ENCODE data around the gene TACC2. TPM values are rescaled to one million over a fixed set of nuclear protein-coding genes. Genes with fewer than 3 reads are reported as not detected.

The TACC2 gene
- total RNA-seq, 2 experiments from 2014 or later = not detected

GRCh38 chr10:122049076-122049475 is 60.1 kb downstream of the TACC2 start:
- ChIA-PET POLR2A (no interaction called here), CTCF (no interaction called here)
- no peak for DNase-seq
- no peak for TF ChIP-seq CTCF (IDR thresholded peaks at IDR 0.05)
- no peak overlapping the region for H3K4me3 ChIP-seq (ENCODE audit: low read length)
- Mint-ChIP-seq H3K27me3 (peaks cover 19% of the 10 kb centered on the region), H3K4me1 (ENCODE audit: low read depth) (no peaks in the 10 kb centered on the region), H3K4me3 (no peak overlapping the region), H3K9me3 (no peaks in the 10 kb centered on the region), H3K27ac (no peak overlapping the region), H3K36me3 (ENCODE audit: low read depth) (no peaks in the 10 kb centered on the region)
- no peak for ATAC-seq (ENCODE audit: poor library complexity)
- H3K9me3 ChIP-seq (ENCODE audit: control insufficient read depth in 1 of 2, insufficient read depth in 1 of 2, low read length in 2 of 2) = no peaks in the 10 kb centered on the region
- no peak overlapping the region for H3K27ac ChIP-seq (ENCODE audit: low read depth in 1 of 2, low read length in 2 of 2)
- peaks cover 0 to 7% of the 10 kb centered on the region in 2 experiments for H3K27me3 ChIP-seq (ENCODE audit: control insufficient read depth in 1 of 2, insufficient read depth in 2 of 2, low read length in 2 of 2)
- intact Hi-C loops (cut with DNase I, micrococcal nuclease) = no loop called here
- no peaks in the 10 kb centered on the region for H3K4me1 ChIP-seq (ENCODE audit: insufficient read depth, low read length)
- H3K36me3 ChIP-seq (ENCODE audit: insufficient read depth, low read length) = no peaks in the 10 kb centered on the region

- peaks cover 9% of the 10 kb centered on the region for H3K27me3 Mint-ChIP-seq
- CTCF ChIA-PET = no interaction called here
- intact Hi-C loops (cut with DNase I, micrococcal nuclease) = no loop called here
These were observed 61.3 kb downstream of the TACC2 start for GRCh38 chr10:122050311-122050710.

DNA sequence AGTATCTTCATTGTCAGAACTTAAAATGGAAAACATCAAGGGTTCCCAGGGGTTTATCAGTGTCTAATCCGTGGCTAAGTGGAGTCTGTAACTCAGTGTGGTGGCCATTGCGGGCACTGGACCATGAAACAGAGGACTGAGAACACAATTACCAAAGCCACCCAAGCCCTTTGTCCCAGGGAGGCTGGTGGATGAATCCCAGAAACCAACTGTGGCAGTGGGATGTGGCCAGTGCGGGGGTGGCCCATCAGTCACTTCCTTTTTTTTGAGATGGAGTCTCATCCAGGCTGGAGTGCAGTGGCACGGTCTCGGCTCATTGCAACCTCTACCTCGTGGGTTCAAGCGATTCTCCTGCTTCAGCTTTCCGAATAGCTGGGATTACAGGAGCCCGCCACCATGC is 61.8 kb downstream of the TACC2 start:
- POLR2A ChIA-PET = no interaction called here
- CTCF ChIA-PET = no interaction called here
- no peak for DNase-seq

More at GRCh38 chr10:122050311-122050710, 61.3 kb downstream of the TACC2 start:
- H3K27ac ChIP-seq (ENCODE audit: low read depth in 1 of 2, low read length in 2 of 2) = no peak overlapping the region
- ATAC-seq (ENCODE audit: poor library complexity) (no peak), DNase-seq (no peak)
- no peaks in the 10 kb centered on the region for H3K4me1 ChIP-seq (ENCODE audit: insufficient read depth, low read length)
- H3K36me3 ChIP-seq (ENCODE audit: insufficient read depth, low read length) = no peaks in the 10 kb centered on the region
- Mint-ChIP-seq H3K4me1 (ENCODE audit: low read depth) (no peaks in the 10 kb centered on the region), H3K36me3 (ENCODE audit: low read depth) (no peaks in the 10 kb centered on the region), H3K4me3 (no peak overlapping the region), H3K9me3 (no peaks in the 10 kb centered on the region), H3K27ac (no peak overlapping the region)
- no peak for TF ChIP-seq CTCF (IDR thresholded peaks at IDR 0.05)
- no peaks in the 10 kb centered on the region for H3K9me3 ChIP-seq (ENCODE audit: control insufficient read depth in 1 of 2, insufficient read depth in 1 of 2, low read length in 2 of 2)
- POLR2A ChIA-PET = no interaction called here
- H3K27me3 ChIP-seq (ENCODE audit: control insufficient read depth in 1 of 2, insufficient read depth in 2 of 2, low read length in 2 of 2) = no peaks in the 10 kb centered on the region
- H3K4me3 ChIP-seq (ENCODE audit: low read length) = no peak overlapping the region

More for the DNA sequence above, 61.8 kb downstream of the TACC2 start:
- no peak overlapping the region for H3K27ac ChIP-seq (ENCODE audit: low read depth in 1 of 2, low read length in 2 of 2)
- Mint-ChIP-seq H3K27me3 (peaks cover 9% of the 10 kb centered on the region), H3K36me3 (ENCODE audit: low read depth) (no peaks in the 10 kb centered on the region), H3K4me3 (no peak overlapping the region), H3K9me3 (no peaks in the 10 kb centered on the region), H3K4me1 (ENCODE audit: low read depth) (no peaks in the 10 kb centered on the region), H3K27ac (no peak overlapping the region)
- no peaks in the 10 kb centered on the region for H3K9me3 ChIP-seq (ENCODE audit: control insufficient read depth in 1 of 2, insufficient read depth in 1 of 2, low read length in 2 of 2)
- no peaks in the 10 kb centered on the region for H3K36me3 ChIP-seq (ENCODE audit: insufficient read depth, low read length)
- H3K4me1 ChIP-seq (ENCODE audit: insufficient read depth, low read length) = no peaks in the 10 kb centered on the region
- no peak for TF ChIP-seq CTCF (IDR thresholded peaks at IDR 0.05)
- no peak overlapping the region for H3K4me3 ChIP-seq (ENCODE audit: low read length)
- no peaks in the 10 kb centered on the region for H3K27me3 ChIP-seq (ENCODE audit: control insufficient read depth in 1 of 2, insufficient read depth in 2 of 2, low read length in 2 of 2)
- intact Hi-C loops (cut with DNase I, micrococcal nuclease) = no loop called here
- no peak for ATAC-seq (ENCODE audit: poor library complexity)
